HepG2 (cell line): Measurements from ENCODE around the gene PRR36. TPM values are rescaled to one million over a fixed set of nuclear protein-coding genes. Genes with fewer than 3 reads are reported as not detected.

Experiments used
- ATF5 ChIP-seq: sonication (generic); formaldehyde crosslinking; IDR thresholded peaks from 2 replicates; pipeline ENCODE4 v1.4.0; 2020; ENCODE audit warnings: mild to moderate bottlenecking, low read depth, missing genetic modification reagents
- HNRNPK ChIP-seq: fragments of 200-400 bp; formaldehyde crosslinking; IDR thresholded peaks from 2 replicates; pipeline ENCODE4 v1.6.1; 2018; ENCODE audit warnings: low read length, low read depth, moderate library complexity, mild to moderate bottlenecking; ENCODE audit not compliant: poor library complexity, severe bottlenecking
- MBNL3 ChIP-seq: fragments of 250-450 bp; sonication (Bioruptor Pico); conservative IDR thresholded peaks from 2 replicates; pipeline ENCODE4 v1.8.0; 2022; ENCODE audit warnings: mild to moderate bottlenecking, inconsistent platforms
- NFAT5 ChIP-seq: sonication (generic); formaldehyde crosslinking; IDR thresholded peaks from 2 replicates; pipeline ENCODE4 v1.4.0; 2020; ENCODE audit warnings: missing genetic modification reagents
- NFE2 ChIP-seq: sonication (generic); formaldehyde crosslinking; IDR thresholded peaks from 2 replicates; pipeline ENCODE4 v1.4.0; 2020; ENCODE audit warnings: missing genetic modification reagents
- NR2F6 ChIP-seq, 2 experiments: IDR thresholded peaks; 2 replicates each; pipeline ENCODE4 v1.6.1; 2016; ENCODE audit warnings: antibody characterized with exemption in 1 of 2, mild to moderate bottlenecking in 1 of 2
- PREB ChIP-seq: sonication (generic); formaldehyde crosslinking; IDR thresholded peaks from 2 replicates; pipeline ENCODE4 v1.4.0; 2020; ENCODE audit warnings: missing genetic modification reagents
- SMC3 ChIP-seq: IDR thresholded peaks from 2 replicates; pipeline ENCODE4 v1.6.1; 2011; ENCODE audit warnings: low read length, improper control_type of control experiment
- SP5 ChIP-seq: IDR thresholded peaks from 2 replicates; pipeline ENCODE4 v1.6.1; 2016; ENCODE audit warnings: low read depth, borderline replicate concordance
- SRF ChIP-seq: IDR thresholded peaks from 2 replicates; pipeline ENCODE4 v1.6.1; 2011; ENCODE audit warnings: mild to moderate bottlenecking, low read depth, low read length, moderate library complexity
- SSRP1 ChIP-seq: IDR thresholded peaks from 2 replicates; pipeline ENCODE4 v1.6.1; 2016; ENCODE audit warnings: control low read depth
- U2AF1 ChIP-seq: fragments of 200-400 bp; formaldehyde crosslinking; optimal IDR thresholded peaks from 2 replicates; pipeline ENCODE3; 2017; ENCODE audit warnings: mild to moderate bottlenecking, low read depth, low read length
- WIZ ChIP-seq: sonication (generic); formaldehyde crosslinking; IDR thresholded peaks from 2 replicates; pipeline ENCODE4 v1.5.1; 2020; ENCODE audit warnings: mild to moderate bottlenecking, missing genetic modification reagents
- ZBTB1 ChIP-seq: sonication (generic); formaldehyde crosslinking; IDR thresholded peaks from 2 replicates; pipeline ENCODE4 v1.4.0; 2020; ENCODE audit warnings: missing genetic modification reagents, borderline replicate concordance
- ZFP36L2 ChIP-seq: sonication (generic); formaldehyde crosslinking; IDR thresholded peaks from 2 replicates; pipeline ENCODE4 v1.4.0; 2020; ENCODE audit warnings: missing genetic modification reagents
- ZNF10 ChIP-seq: sonication (generic); formaldehyde crosslinking; IDR thresholded peaks from 2 replicates; pipeline ENCODE4 v1.4.0; 2020; ENCODE audit warnings: mild to moderate bottlenecking, low read depth, missing genetic modification reagents, borderline replicate concordance
- ZNF24 ChIP-seq: fragments of 450-650 bp; IDR thresholded peaks from 2 replicates; pipeline ENCODE4 v1.6.1; 2017; ENCODE audit warnings: antibody characterized with exemption, mild to moderate bottlenecking
- ZNF354B ChIP-seq: sonication (generic); formaldehyde crosslinking; IDR thresholded peaks from 2 replicates; pipeline ENCODE4 v1.8.0; 2022; ENCODE audit warnings: mild to moderate bottlenecking, missing genetic modification reagents
- ZNF451 ChIP-seq: sonication (generic); formaldehyde crosslinking; IDR thresholded peaks from 2 replicates; pipeline ENCODE4 v1.5.0; 2020; ENCODE audit warnings: mild to moderate bottlenecking, missing genetic modification reagents
- ZNF550 ChIP-seq: sonication (generic); formaldehyde crosslinking; IDR thresholded peaks from 2 replicates; pipeline ENCODE4 v1.4.0; 2020; ENCODE audit warnings: mild to moderate bottlenecking, missing genetic modification reagents, borderline replicate concordance
- ZNF563 ChIP-seq: sonication (generic); formaldehyde crosslinking; IDR thresholded peaks from 2 replicates; pipeline ENCODE4 v1.8.0; 2022; ENCODE audit warnings: mild to moderate bottlenecking, moderate library complexity, missing genetic modification reagents
- ZNF629 ChIP-seq: sonication (generic); formaldehyde crosslinking; conservative IDR thresholded peaks from 2 replicates; pipeline ENCODE4 v1.5.0; 2020; ENCODE audit warnings: missing genetic modification reagents
- ZSCAN5A ChIP-seq: sonication (generic); formaldehyde crosslinking; IDR thresholded peaks from 2 replicates; pipeline ENCODE4 v1.8.0; 2022; ENCODE audit warnings: mild to moderate bottlenecking, missing genetic modification reagents, borderline replicate concordance
- polyA plus RNA-seq, 8 experiments: library from polyadenylated mRNA; depleted of rRNA in 3 of 8; stranded (reverse) in 7 of 8; unstranded in 1 of 8; fragments of >200 nt; fragmentation: Illumina TruSeq in 4 of 8; extraction: Trizol in 4 of 8; gene quantifications; 2 replicates each; pipeline versions ENCODE4 v1.2.1 to v1.2.3, GENCODE V29; 2011 to 2016; ENCODE audit warnings: low read depth in 4 of 8, missing spikeins in 1 of 8, mixed read lengths in 1 of 8; ENCODE audit not compliant: insufficient read depth in 1 of 8
- total RNA-seq, 5 experiments: library from RNA; depleted of rRNA; stranded (reverse); fragments of >200 nt; fragmentation: Illumina TruSeq; extraction: Trizol; gene quantifications; 2 replicates each; pipeline ENCODE4 v1.2.3, GENCODE V29; 2016; ENCODE audit warnings: low read depth in 1 of 5

Gene PRR36
- total and polyA plus RNA-seq, 2 of the 13 experiments (the other 11 are each of a cell fraction or from before 2014, with no cell fraction given): 0.07 to 0.17 TPM

GRCh38 chr19:7870571-7871436 lies 3.4 kb downstream of the PRR36 start (continued):
- TF ChIP-seq ZBTB1 (CRISPR knock-in tag): no peak
- peak; percentile 25; the same call in 1 of the 2 replicates for TF ChIP-seq SP5
- no peak for TF ChIP-seq ZNF550 (CRISPR knock-in tag)
- TF ChIP-seq HNRNPK: no peak
- TF ChIP-seq ATF5 (CRISPR knock-in tag): no peak
- TF ChIP-seq NFE2 (CRISPR knock-in tag): no peak
- no peak for TF ChIP-seq WIZ (CRISPR knock-in tag)
- no peak for TF ChIP-seq SSRP1 (CRISPR knock-in tag)
- TF ChIP-seq ZNF629 (CRISPR knock-in tag): no peak
- no peak for TF ChIP-seq ZNF451 (CRISPR knock-in tag)
- TF ChIP-seq SRF: no peak
- no peak for TF ChIP-seq ZFP36L2 (CRISPR knock-in tag)
- TF ChIP-seq NFAT5: no peak
- TF ChIP-seq U2AF1: no peak
- TF ChIP-seq ZSCAN5A (CRISPR knock-in tag): no peak
- TF ChIP-seq ZNF354B: no peak
- TF ChIP-seq MBNL3 (CRISPR knock-in tag): no peak
- no peak for TF ChIP-seq ZNF24
- TF ChIP-seq ZNF563: no peak
- TF ChIP-seq ZNF10 (CRISPR knock-in tag): no peak
- no peak for TF ChIP-seq SMC3
- TF ChIP-seq NR2F6 (IDR thresholded peaks at IDR 0.05): no peak
- no peak for TF ChIP-seq NR2F6 (CRISPR knock-in tag; IDR thresholded peaks at IDR 0.05)
- TF ChIP-seq PREB (CRISPR knock-in tag): no peak
